HS-5 (cell line): ENCODE results near the gene CYBC1.
A peak's percentile ranks its signal among the peaks of the same experiment; 100 is the strongest.

Experiments used
- DNase-seq: peaks from one replicate; pipeline ENCODE4 v3.0.0-alpha.2; 2012; ENCODE audit warnings: low read depth

CYBC1 gene

GRCh38 chr17:82450357-82451106 is at the start of gene CYBC1:
TSS of gene CYBC1 (minus strand) at chr17:82450752. CDS start at chr17:82449254, 1,498 bp downstream.
- peak; percentile 65 for DNase-seq

DNA sequence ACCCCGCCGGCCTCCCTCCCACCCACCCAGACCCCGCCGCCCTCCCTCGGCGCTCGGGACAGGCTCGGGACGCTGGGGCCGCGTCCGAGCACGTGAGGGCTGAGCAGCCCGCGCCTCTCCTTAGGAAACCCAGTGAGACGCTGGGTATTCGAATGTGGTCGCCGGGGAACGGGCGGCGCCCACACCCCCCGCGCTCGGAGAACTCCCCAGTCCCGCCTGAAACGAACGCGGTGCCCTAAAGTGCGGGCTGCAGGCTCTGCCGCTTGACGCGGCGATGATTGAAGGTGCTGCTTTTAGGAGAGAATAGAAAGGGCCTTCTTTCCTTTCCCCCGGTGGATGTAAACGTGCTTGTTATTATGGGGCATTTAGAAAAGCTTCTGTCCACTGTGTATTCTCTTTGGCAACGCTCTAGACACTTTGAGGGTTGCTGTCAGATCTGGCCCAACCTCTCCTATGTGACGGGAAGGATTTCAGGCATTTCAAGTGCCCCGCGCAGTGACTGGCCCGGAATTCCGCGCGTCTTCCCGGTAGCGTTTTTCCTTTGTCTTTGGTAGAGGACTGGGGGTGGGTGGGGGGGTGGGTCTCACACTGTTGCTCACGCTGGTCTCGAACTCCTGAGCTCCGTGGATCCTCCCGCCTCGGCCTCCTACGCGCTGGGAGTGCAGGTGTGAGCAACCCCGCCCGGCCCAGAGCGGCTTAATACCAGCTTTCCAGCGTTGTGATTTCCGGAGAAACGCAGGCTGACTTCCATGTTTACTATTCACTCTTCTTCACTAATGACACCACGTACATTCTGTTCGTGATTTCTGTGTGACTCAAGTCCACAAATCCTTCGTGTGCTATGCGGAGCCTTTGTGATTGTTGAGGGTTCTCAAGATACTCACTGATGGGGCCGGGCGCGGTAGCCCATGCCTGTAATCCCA is 47.2 kb upstream of the CYBC1 start:
- DNase-seq, result no peak

GRCh38 chr17:82496529-82497434 is 46.2 kb upstream of the CYBC1 start:
- DNase-seq, result peak; percentile 56

GRCh38 chr17:82495844-82496528 is 45.4 kb upstream of the CYBC1 start:
- DNase-seq, result no peak

DNA sequence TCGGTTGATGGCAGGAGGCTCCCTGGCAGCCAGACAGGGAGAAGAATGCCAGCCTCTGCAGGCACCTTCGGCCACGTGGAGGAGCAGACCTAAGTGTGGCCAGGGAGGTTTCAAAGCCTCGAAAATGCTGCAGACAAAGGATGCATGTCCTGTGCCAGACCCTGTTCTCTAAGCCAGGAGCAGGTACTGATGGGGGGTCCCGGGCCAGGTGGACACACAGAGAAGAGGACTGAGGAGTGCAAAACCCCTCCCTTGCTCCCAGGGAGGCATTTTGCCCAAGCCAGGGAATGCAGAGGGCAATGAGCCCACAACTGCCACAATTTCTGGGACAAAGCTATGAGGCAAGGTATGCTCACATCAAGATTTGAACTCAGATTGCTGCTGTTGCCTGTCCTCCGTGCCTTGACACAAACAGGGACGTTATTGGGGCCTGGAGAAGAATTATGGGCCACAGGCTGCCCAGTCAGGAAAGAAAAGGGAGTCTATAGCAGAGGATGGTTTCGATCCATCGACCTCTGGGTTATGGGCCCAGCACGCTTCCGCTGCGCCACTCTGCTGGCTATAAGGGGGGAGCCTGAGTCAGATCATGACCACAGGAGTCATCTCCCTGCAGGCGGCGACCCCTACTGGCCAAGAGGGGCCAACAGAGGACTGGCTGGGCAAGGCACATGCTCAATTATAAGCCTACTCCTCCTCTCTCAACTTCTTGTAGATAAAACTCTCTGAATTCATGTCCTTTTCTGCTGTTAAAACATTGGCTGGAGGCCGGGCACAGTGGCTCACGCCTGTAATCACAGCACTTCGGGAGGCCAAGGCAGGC is 43.9 kb upstream of the CYBC1 start:
- DNase-seq, result peak; percentile 93

DNA sequence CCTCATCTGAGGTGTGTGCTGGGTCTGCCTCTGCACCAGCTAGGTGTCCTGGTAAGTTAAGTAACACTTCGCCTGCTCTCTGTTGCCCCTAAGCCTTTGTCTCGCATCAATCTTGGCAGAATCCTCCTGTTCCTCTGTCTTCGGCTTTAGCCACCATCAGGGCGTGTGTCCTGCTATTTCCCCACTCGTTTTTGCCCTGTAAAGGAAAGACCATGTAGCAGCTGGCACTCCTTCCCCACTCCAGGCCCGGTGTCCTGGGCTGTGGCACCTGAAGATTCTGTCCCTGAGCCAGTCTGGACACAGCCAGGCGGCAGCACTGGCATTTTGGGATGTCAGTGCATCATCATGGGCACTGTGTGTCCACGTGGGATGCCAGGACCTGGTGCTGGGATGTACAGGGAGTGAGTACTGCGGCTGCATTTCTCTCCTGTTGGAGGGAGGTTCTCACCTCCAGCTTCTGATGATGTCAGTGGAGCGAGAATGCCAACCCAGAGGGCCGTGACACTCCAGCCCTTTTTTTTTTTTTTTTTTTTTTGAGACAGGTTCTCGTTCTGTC is 42.8 kb upstream of the CYBC1 start:
- DNase-seq, result no peak

DNA sequence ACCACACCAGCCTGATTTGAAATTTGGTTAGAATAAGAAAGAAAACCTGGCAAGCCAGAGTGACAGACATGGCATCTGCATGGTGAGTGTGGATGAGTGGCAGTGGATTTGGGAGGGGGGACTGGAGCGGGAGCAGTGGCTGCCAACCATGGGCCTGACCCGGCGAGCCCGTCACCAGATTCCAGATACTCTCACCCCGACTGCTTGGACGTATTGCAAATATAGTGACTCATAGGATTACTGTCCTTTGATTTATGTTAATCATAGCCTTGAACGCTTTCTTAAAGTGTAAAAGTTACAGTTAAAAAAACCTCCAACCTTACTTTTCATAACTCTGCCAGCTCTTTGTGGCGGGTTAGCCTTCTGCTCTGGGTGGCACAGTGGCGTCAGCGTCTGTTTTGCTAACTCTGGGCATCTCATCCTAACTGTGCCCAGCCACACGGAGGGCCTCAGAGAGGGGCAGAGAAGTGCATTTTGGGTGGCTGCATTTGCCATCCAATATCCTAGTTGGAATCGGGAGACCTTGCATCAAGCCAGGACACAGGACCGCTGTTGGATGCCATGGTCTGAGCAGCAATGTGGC is 42.2 kb upstream of the CYBC1 start:
- peak; percentile 53 for DNase-seq

- DNase-seq, result no peak
Observed at GRCh38 chr17:82491533-82491932, 41.0 kb upstream of the CYBC1 start.

GRCh38 chr17:82491196-82491530 is 40.6 kb upstream of the CYBC1 start:
- DNase-seq, result no peak

DNA sequence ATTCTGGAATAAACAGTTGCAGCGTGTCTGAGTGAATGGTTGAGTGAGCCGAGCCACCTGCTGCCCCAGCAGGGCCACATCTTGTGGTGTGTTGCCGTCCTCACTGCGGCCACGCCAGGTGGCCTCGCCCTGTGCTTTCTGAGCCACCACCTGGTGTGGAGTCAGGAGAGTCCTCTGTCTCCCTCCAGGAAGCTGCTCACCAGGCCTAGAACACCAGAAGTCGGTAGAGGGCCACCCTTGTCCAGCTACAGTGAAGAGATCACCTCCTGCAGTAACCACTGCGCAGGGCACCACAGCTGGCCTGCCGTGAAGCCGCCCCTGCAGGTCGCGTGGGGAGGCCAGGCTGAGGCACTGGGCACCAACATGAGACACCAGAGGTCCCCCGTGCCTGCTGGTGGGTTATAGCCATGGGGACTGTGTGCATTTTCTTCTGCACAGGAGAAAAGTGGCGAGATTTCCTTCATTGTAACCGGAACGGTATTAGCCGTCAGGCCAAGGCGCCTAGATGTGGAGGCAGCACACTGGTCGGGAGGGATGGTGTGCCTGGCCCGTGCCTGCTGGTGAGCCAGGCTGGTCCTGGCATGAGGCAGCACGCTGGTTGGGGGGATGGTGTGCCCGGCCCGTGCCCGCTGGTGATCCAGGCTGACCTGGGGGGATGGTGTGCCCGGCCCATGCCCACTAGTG is 40.1 kb upstream of the CYBC1 start:
- DNase-seq, result no peak

GRCh38 chr17:82489851-82490511 is 39.4 kb upstream of the CYBC1 start:
- no peak for DNase-seq

DNA sequence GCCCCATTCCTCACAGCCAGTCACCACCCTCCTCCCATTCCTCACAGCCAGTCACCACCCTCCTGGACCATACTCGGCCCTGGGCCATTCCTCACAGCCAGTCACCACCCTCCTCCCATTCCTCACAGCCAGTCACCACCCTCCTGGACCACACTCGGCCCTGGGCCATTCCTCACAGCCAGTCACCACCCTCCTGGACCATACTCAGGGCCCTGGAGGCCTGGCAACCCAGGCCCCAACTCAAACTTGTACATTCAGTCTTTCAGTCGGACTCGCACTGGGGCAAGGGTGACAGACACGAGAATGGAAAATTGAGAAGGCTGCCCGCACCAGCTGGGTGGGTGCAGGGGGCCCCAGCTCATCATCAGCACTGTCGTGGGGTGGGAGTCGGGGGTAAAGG is 38.6 kb upstream of the CYBC1 start:
- no peak for DNase-seq

GRCh38 chr17:82487910-82488309 is 37.4 kb upstream of the CYBC1 start:
- no peak for DNase-seq

DNA sequence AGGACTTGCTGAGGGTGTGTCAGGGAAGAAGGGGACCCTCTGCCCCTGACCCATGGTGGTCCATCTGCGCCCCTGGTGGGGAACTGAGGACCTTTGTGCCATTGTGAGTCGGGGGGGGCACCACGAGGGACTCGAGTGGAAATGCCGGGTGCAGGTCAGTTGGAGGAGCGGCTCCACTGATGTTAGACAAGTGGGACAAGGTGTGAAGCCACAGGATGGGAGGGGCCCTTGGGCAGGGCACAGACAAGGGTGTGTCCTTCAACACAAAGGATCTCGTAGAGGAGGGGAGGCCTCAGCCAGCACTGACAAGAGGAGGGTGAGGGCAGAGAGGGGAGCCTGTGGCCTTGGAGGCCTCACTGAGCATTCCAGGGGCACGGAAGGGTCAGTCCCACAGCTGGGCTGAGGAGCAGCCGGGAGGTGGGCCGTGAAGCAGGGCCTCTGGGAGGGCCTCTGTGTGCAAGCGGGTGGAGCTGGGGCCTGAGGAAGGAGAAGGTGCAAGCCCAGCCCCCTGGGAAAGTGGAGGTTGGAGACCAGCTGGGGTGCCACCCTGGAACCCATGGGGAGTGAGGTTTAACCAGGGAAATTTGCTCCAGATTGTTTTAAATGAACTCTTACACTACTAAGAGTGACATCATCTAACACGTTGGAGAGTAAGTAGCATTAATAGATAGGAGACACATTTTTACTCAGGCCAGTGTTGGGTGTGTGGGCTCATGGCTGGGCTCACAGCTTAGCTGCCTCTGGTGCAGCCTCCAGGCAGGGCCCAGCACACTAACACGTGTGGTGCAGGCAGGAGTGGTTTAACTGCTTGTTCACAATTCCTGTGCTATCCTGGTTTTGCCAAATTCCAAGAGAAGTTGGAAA is 35.9 kb upstream of the CYBC1 start:
- DNase-seq, result no peak

- no peak for DNase-seq
Observed at GRCh38 chr17:82483836-82484235, 33.3 kb upstream of the CYBC1 start.

DNA sequence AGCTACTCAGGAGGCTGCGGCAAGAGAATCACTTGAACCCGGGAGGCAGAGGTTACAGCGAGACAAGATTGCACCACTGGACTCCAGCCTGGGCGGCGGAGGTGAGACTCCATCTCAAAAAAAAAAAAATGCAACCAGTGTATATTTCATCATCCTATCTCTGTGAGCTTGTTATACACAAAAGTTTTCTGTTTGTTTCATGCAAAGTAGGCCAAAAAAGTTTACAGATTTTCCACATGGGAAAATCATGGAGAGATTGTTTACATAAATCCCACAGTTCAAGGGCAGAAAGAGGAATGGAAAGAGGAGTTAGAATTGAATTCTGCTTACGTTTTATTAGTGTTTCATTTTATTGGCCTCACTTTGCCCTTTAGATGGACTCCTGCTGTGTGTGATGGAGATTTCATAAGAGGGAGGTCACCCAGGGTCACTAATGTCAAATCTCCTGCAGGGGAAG is 32.7 kb upstream of the CYBC1 start:
- DNase-seq, result no peak

GRCh38 chr17:82480318-82480717 is 29.8 kb upstream of the CYBC1 start:
- DNase-seq, result no peak

DNA sequence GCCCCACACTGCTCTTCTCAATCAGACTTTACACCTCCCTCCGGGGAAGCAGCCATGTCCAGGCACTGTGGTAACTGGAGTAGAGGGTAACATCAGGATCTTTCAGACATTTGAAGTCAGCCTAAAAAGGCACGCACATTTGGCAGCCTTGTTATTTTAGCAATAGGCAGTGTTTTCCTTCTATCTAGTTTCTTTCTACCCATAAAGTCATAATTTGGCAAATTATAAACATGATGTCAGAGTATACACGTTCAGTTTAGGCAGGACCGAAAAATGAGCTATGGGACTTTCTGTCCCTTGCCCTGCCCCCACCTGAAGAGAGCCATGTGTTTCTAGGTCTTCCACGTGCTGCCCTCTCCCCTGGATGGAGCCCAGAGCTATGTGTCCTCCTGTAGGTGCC is 29.1 kb upstream of the CYBC1 start:
- DNase-seq, result no peak
